IMR-90 (cell line): ENCODE measurements around the gene ZNF443. TPM values are rescaled to one million over a fixed set of nuclear protein-coding genes. Genes with fewer than 3 reads are reported as not detected.

Experiments
- polyA plus RNA-seq, 3 experiments: library from polyadenylated mRNA; depleted of rRNA; stranded (reverse); fragments of >200 nt; gene quantifications; 2 replicates each; pipeline ENCODE4 v1.2.3, GENCODE V29; 2012; ENCODE audit warnings: low replicate concordance in 1 of 3
- total RNA-seq: library from RNA; depleted of rRNA; stranded (reverse); fragments of >200 nt; gene quantifications from 2 replicates; pipeline ENCODE4 v1.2.3, GENCODE V29; 2012; rRNA removed

ZNF443 gene
- total and polyA plus RNA-seq, 2 of the 4 experiments (the other 2 are of a cell fraction) = 0.79 to 3.2 TPM

Other genes starting within 250 kb of the ZNF443 start
- gene ZNF44, start 146.1 kb downstream of the ZNF443 start, total RNA-seq = 6.1 and 6.6 TPM in 2 replicates
- gene ZNF44, start 146.1 kb downstream of the ZNF443 start, polyA plus RNA-seq (2012; rRNA removed) = 2.6 and 3.5 TPM in 2 replicates
- gene ZNF563, start 107.4 kb downstream of the ZNF443 start, total RNA-seq = 2.0 and 3.1 TPM in 2 replicates
- 1.2 and 1.3 TPM in 2 replicates for gene ZNF563, start 107.4 kb downstream of the ZNF443 start, polyA plus RNA-seq (2012; rRNA removed)
- gene ZNF442, start 75.3 kb downstream of the ZNF443 start, total RNA-seq = 3.6 and 4.4 TPM in 2 replicates
- gene ZNF442, start 75.3 kb downstream of the ZNF443 start, polyA plus RNA-seq (2012; rRNA removed) = 0.34 and 0.58 TPM in 2 replicates
- gene ZNF799, start 39.8 kb downstream of the ZNF443 start, total RNA-seq = 3.4 and 3.6 TPM in 2 replicates
- 0.63 and 0.79 TPM in 2 replicates for gene ZNF799, start 39.8 kb downstream of the ZNF443 start, polyA plus RNA-seq (2012; rRNA removed)
- gene ZNF709, start 43.8 kb upstream of the ZNF443 start, total RNA-seq = 3.8 and 4.2 TPM in 2 replicates
- gene ZNF709, start 43.8 kb upstream of the ZNF443 start, polyA plus RNA-seq (2012; rRNA removed) = 0.43 and 0.50 TPM in 2 replicates
- gene ZNF564, start 110.5 kb upstream of the ZNF443 start, total RNA-seq = 6.3 and 9.4 TPM in 2 replicates
- 1.2 and 1.5 TPM in 2 replicates for gene ZNF564, start 110.5 kb upstream of the ZNF443 start, polyA plus RNA-seq (2012; rRNA removed)
- gene ZNF490, start 169.8 kb upstream of the ZNF443 start, total RNA-seq = 8.1 and 9.0 TPM in 2 replicates
- gene ZNF490, start 169.8 kb upstream of the ZNF443 start, polyA plus RNA-seq (2012; rRNA removed) = 1.5 and 1.7 TPM in 2 replicates
- gene ZNF791, start 169.9 kb upstream of the ZNF443 start, total RNA-seq = 15.8 and 19.4 TPM in 2 replicates
- 7.0 and 7.1 TPM in 2 replicates for gene ZNF791, start 169.9 kb upstream of the ZNF443 start, polyA plus RNA-seq (2012; rRNA removed)
- 10.4 and 10.6 TPM in 2 replicates for gene MAN2B1, start 225.7 kb upstream of the ZNF443 start, total RNA-seq
- gene MAN2B1, start 225.7 kb upstream of the ZNF443 start, polyA plus RNA-seq (2012; rRNA removed) = 55.4 and 64.0 TPM in 2 replicates
- 5.3 and 5.9 TPM in 2 replicates for gene WDR83, start 225.8 kb upstream of the ZNF443 start, total RNA-seq
- 8.9 and 10.5 TPM in 2 replicates for gene WDR83, start 225.8 kb upstream of the ZNF443 start, polyA plus RNA-seq (2012; rRNA removed)
- gene DHPS, start 240.9 kb upstream of the ZNF443 start, total RNA-seq = 73.3 and 82.8 TPM in 2 replicates
- gene DHPS, start 240.9 kb upstream of the ZNF443 start, polyA plus RNA-seq (2012; rRNA removed) = 85.0 and 88.6 TPM in 2 replicates
- gene GNG14, start 247.0 kb upstream of the ZNF443 start, total RNA-seq = not detected in 2 replicates
- gene GNG14, start 247.0 kb upstream of the ZNF443 start, polyA plus RNA-seq (2012; rRNA removed) = not detected in 2 replicates